GM23338 (cell line): ENCODE results near the gene ECT2. TPM values are rescaled to one million over a fixed set of nuclear protein-coding genes. Genes with fewer than 3 reads are reported as not detected.

Experiments used
- ATAC-seq: fragments of 200-7000 bp; cut with Tn5 transposase; 3 replicates; pipeline ENCODE4 v1.9.1; 2020
- DNase-seq: peaks from one replicate; pipeline ENCODE4 v3.0.0-alpha.2; 2015; ENCODE audit warnings: low spot score
- H2AFZ ChIP-seq: fragments of 200-600 bp; sonication (generic); 2 replicates; pipeline ENCODE4 v1.8.0; 2016; ENCODE audit warnings: antibody characterized with exemption, mild to moderate bottlenecking, moderate library complexity
- H3F3A ChIP-seq: fragments of 200-600 bp; sonication (generic); replicated peaks from 2 replicates; pipeline ENCODE4 v1.8.0; 2017; ENCODE audit warnings: antibody characterized with exemption, mixed run types, low read depth
- H3K27ac ChIP-seq: fragments of 200-600 bp; sonication (generic); 2 replicates; pipeline ENCODE4 v1.6.1; 2016; ENCODE audit warnings: low read depth
- H3K27me3 ChIP-seq: fragments of 200-600 bp; sonication (generic); 2 replicates; pipeline ENCODE4 v1.8.0; 2016; ENCODE audit warnings: mild to moderate bottlenecking, mixed run types, moderate library complexity; ENCODE audit not compliant: insufficient read depth
- H3K36me3 ChIP-seq: fragments of 200-600 bp; sonication (generic); 2 replicates; pipeline ENCODE4 v1.8.0; 2016; ENCODE audit warnings: mild to moderate bottlenecking; ENCODE audit not compliant: insufficient read depth
- H3K4me1 ChIP-seq: fragments of 200-600 bp; sonication (generic); 2 replicates; pipeline ENCODE4 v1.8.0; 2016; ENCODE audit warnings: mild to moderate bottlenecking, moderate library complexity; ENCODE audit not compliant: insufficient read depth
- H3K4me2 ChIP-seq: fragments of 200-600 bp; sonication (generic); 2 replicates; pipeline ENCODE4 v1.7.1; 2017; ENCODE audit warnings: mixed run types
- H3K4me3 ChIP-seq: fragments of 200-600 bp; sonication (generic); 2 replicates; pipeline ENCODE4 v1.6.1; 2016; ENCODE audit warnings: mixed run types
- H3K79me2 ChIP-seq: fragments of 200-600 bp; sonication (generic); replicated peaks from 2 replicates; pipeline ENCODE4 v1.8.0; 2017; ENCODE audit warnings: mild to moderate bottlenecking; ENCODE audit not compliant: insufficient read depth
- H3K9me2 ChIP-seq: fragments of 200-600 bp; sonication (generic); 2 replicates; pipeline ENCODE4 v1.8.0; 2017; ENCODE audit not compliant: insufficient read depth
- H4K20me1 ChIP-seq: fragments of 200-600 bp; sonication (generic); replicated peaks from 2 replicates; pipeline ENCODE4 v1.8.0; 2017; ENCODE audit warnings: mild to moderate bottlenecking; ENCODE audit not compliant: insufficient read depth
- H3K27ac Mint-ChIP-seq: 2 replicates; pipeline ENCODE4 v1.8.0; 2020; ENCODE audit warnings: inconsistent platforms, mild to moderate bottlenecking, moderate library complexity, mixed read lengths
- H3K27me3 Mint-ChIP-seq: 3 replicates; pipeline ENCODE4 v1.8.0; 2022; ENCODE audit warnings: low read depth, mild to moderate bottlenecking, moderate library complexity, mixed read lengths, inconsistent platforms; ENCODE audit not compliant: insufficient read depth, poor library complexity
- H3K36me3 Mint-ChIP-seq: 3 replicates; pipeline ENCODE4 v1.8.0; 2021; ENCODE audit warnings: low read depth, mild to moderate bottlenecking, inconsistent platforms, moderate library complexity, mixed read lengths
- H3K4me1 Mint-ChIP-seq: 3 replicates; pipeline ENCODE4 v1.8.0; 2020; ENCODE audit warnings: mild to moderate bottlenecking, inconsistent platforms, mixed read lengths
- H3K4me3 Mint-ChIP-seq: 3 replicates; pipeline ENCODE4 v1.8.0; 2021; ENCODE audit warnings: moderate library complexity, mild to moderate bottlenecking, inconsistent platforms, mixed read lengths
- H3K9me3 Mint-ChIP-seq: 3 replicates; pipeline ENCODE4 v1.8.0; 2020; ENCODE audit warnings: moderate library complexity, mild to moderate bottlenecking, inconsistent platforms, mixed read lengths
- CREB1 ChIP-seq: fragments of 250-450 bp; sonication (Bioruptor Pico); IDR thresholded peaks from 2 replicates; pipeline ENCODE4 v1.5.0; 2020; ENCODE audit warnings: low read depth, mild to moderate bottlenecking, moderate library complexity
- CTCF ChIP-seq, 2 experiments: fragments of 200-600 bp in 1 of 2; sonication (generic) in 1 of 2; conservative IDR thresholded peaks; 2 replicates each; pipeline versions ENCODE4 v1.5.1 to v1.6.1; 2016 to 2017; ENCODE audit warnings: antibody characterized with exemption in 2 of 2, low read depth in 2 of 2, mild to moderate bottlenecking in 2 of 2, moderate library complexity in 1 of 2
- ETS1 ChIP-seq: IDR thresholded peaks from 2 replicates; pipeline ENCODE4 v1.6.1; 2016; ENCODE audit warnings: antibody characterized with exemption
- EZH2 ChIP-seq: fragments of 200-600 bp; sonication (generic); IDR thresholded peaks from one replicate; pipeline ENCODE4 v1.8.0; 2017; ENCODE audit warnings: antibody characterized with exemption, mild to moderate bottlenecking, low read depth; ENCODE audit not compliant: unreplicated experiment
- EZH2phosphoT487 ChIP-seq: fragments of 200-600 bp; sonication (generic); IDR thresholded peaks from one replicate; pipeline ENCODE4 v1.8.1; 2018; ENCODE audit warnings: antibody characterized with exemption; ENCODE audit not compliant: unreplicated experiment
- JUNB ChIP-seq: IDR thresholded peaks from one replicate; pipeline ENCODE4 v1.6.1; 2016; ENCODE audit warnings: antibody characterized with exemption; ENCODE audit not compliant: unreplicated experiment
- NANOG ChIP-seq: IDR thresholded peaks from 2 replicates; pipeline ENCODE4 v1.6.1; 2016; ENCODE audit warnings: antibody characterized with exemption, borderline replicate concordance
- POLR2AphosphoS5 ChIP-seq: IDR thresholded peaks from 2 replicates; pipeline ENCODE4 v1.6.1; 2016; ENCODE audit warnings: antibody characterized with exemption, low read depth
- REST ChIP-seq: IDR thresholded peaks from one replicate; pipeline ENCODE4 v1.6.1; 2018; ENCODE audit warnings: antibody characterized with exemption; ENCODE audit not compliant: unreplicated experiment
- STAT1 ChIP-seq: IDR thresholded peaks from one replicate; pipeline ENCODE4 v1.6.1; 2016; ENCODE audit warnings: antibody characterized with exemption; ENCODE audit not compliant: unreplicated experiment
- ZNF114 ChIP-seq: fragments of 250-450 bp; sonication (Bioruptor Pico); IDR thresholded peaks from 2 replicates; pipeline ENCODE4 v1.5.0; 2020; ENCODE audit warnings: mild to moderate bottlenecking, moderate library complexity
- ZNF331 ChIP-seq: fragments of 250-450 bp; sonication (Bioruptor Pico); IDR thresholded peaks from 2 replicates; pipeline ENCODE4 v1.5.0; 2020; ENCODE audit warnings: low read depth, mild to moderate bottlenecking, moderate library complexity
- ZNF462 ChIP-seq: fragments of 250-450 bp; sonication (Bioruptor Pico); IDR thresholded peaks from 2 replicates; pipeline ENCODE4 v1.5.0; 2020; ENCODE audit warnings: mild to moderate bottlenecking, moderate library complexity
- polyA plus RNA-seq: library from polyadenylated mRNA; unstranded; fragments of >200 nt; fragmentation: Nextera tagmentation; extraction: Ambion mirVana; gene quantifications from 2 replicates; pipeline ENCODE4 v1.2.1, GENCODE V29; 2016
- total RNA-seq: library from RNA; depleted of rRNA; stranded (reverse); fragments of >200 nt; shearing (Covaris generic); gene quantifications from 2 replicates; pipeline ENCODE4 v1.2.3, GENCODE V29; 2014

ECT2 gene
- total and polyA plus RNA-seq, 2 experiments from 2014 or later: 102 to 111 TPM

- Histone ChIP-seq H3K27ac (no peak overlapping the region), H3K4me2 (no peak overlapping the region), H4K20me1 (no peaks in the 10 kb centered on the region), H3K9me2 (no peaks in the 10 kb centered on the region), H3K27me3 (no peaks in the 10 kb centered on the region), H3K36me3 (no peaks in the 10 kb centered on the region), H3K79me2 (no peaks in the 10 kb centered on the region), H3F3A (no peaks in the 10 kb centered on the region), H2AFZ (no peak overlapping the region), H3K4me1 (peaks cover 11% of the 10 kb centered on the region), H3K4me3 (no peak overlapping the region)
- peaks cover 6% of the 10 kb centered on the region for H3K27me3 Mint-ChIP-seq
- H3K36me3 Mint-ChIP-seq: no peaks in the 10 kb centered on the region
- no peaks in the 10 kb centered on the region for H3K9me3 Mint-ChIP-seq
- TF ChIP-seq CREB1 (no peak), CTCF (conservative IDR thresholded peaks at IDR 0.05; ENCODE audit: low read depth in 2 of 2) (no peak), ZNF331 (CRISPR knock-in tag) (no peak), EZH2 (no peak), POLR2AphosphoS5 (no peak), ZNF462 (CRISPR knock-in tag) (no peak), ETS1 (no peak), EZH2phosphoT487 (no peak), JUNB (no peak), STAT1 (no peak), REST (no peak), NANOG (no peak), ZNF114 (CRISPR knock-in tag) (no peak)
- H3K4me3 Mint-ChIP-seq: no peak overlapping the region
- peaks cover 10% of the 10 kb centered on the region; the same call in 2 of the 3 replicates for H3K4me1 Mint-ChIP-seq
- ATAC-seq (no peak), DNase-seq (no peak)
- no peak overlapping the region for H3K27ac Mint-ChIP-seq
These were observed 11.1 kb upstream of the ECT2 start for GRCh38 chr3:172739462-172739861.
